ENCODE measurements around the gene BANP. TPM values are rescaled to one million over a fixed set of nuclear protein-coding genes. Genes with fewer than 3 reads are reported as not detected.

BANP gene
- total and polyA plus RNA-seq, 11 donors: 7.2 to 20.7 (median 13.3) TPM

GRCh38 chr16:87918866-87919680, 32.2 kb upstream of the BANP start:
- peak overlapping the region in 2 of 12 donors; percentile 19 to 30 for H3K27ac ChIP-seq
- no peaks in the 10 kb centered on the region for H3K9me3 ChIP-seq
- WGBS, 4 donors: 53 to 66% (median 62%) methylated on average over 24 to 37 of the region's 37 CpGs
- intact Hi-C loops (cut with DNase I): no loop called here
- peak overlapping the region in 4 of 12 donors; percentile 2 to 26 (median 20) for H3K4me3 ChIP-seq
- TF ChIP-seq POLR2A (IDR thresholded peaks at IDR 0.05) (no peak), CTCF (IDR thresholded peaks at IDR 0.05) (no peak)
- peak; percentile 4 to 62 (median 24) for ATAC-seq
- DNase-seq: peak; percentile 47 to 79 (median 67)
- no peaks in the 10 kb centered on the region for H3K27me3 ChIP-seq
- no peaks in the 10 kb centered on the region for H3K36me3 ChIP-seq
- peaks cover 0 to 23% (median 2%) of the 10 kb centered on the region in 12 donors for H3K4me1 ChIP-seq

- ATAC-seq: no peak
- DNase-seq: no peak
- no peak for TF ChIP-seq POLR2A (IDR thresholded peaks at IDR 0.05)
- TF ChIP-seq CTCF (IDR thresholded peaks at IDR 0.05): no peak
- intact Hi-C loops (cut with DNase I): no loop called here
- no peaks in the 10 kb centered on the region for H3K9me3 ChIP-seq
- H3K4me1 ChIP-seq: peaks cover 0 to 23% (median 2%) of the 10 kb centered on the region in 12 donors
- H3K27me3 ChIP-seq: no peaks in the 10 kb centered on the region
- H3K27ac ChIP-seq: no peak overlapping the region
- 81 to 92% (median 84%) methylated on average over 10 of the region's 10 CpGs for WGBS, 4 donors
- no peaks in the 10 kb centered on the region for H3K36me3 ChIP-seq
- no peak overlapping the region for H3K4me3 ChIP-seq
Observed at GRCh38 chr16:87919681-87919994, 31.6 kb upstream of the BANP start.

- peaks cover 0 to 23% (median 4%) of the 10 kb centered on the region in 12 donors for H3K4me1 ChIP-seq
- no peak overlapping the region for H3K27ac ChIP-seq
- no peaks in the 10 kb centered on the region for H3K9me3 ChIP-seq
- no peak overlapping the region for H3K4me3 ChIP-seq
- ATAC-seq (no peak), DNase-seq (no peak)
- H3K27me3 ChIP-seq: no peaks in the 10 kb centered on the region
- TF ChIP-seq CTCF (IDR thresholded peaks at IDR 0.05): no peak
- TF ChIP-seq POLR2A (IDR thresholded peaks at IDR 0.05): no peak
- intact Hi-C loops (cut with DNase I): no loop called here
- no peaks in the 10 kb centered on the region for H3K36me3 ChIP-seq
- 73 to 77% (median 74%) methylated on average over 13 of the region's 13 CpGs for WGBS, 4 donors
Observed at GRCh38 chr16:87921236-87921773, 29.9 kb upstream of the BANP start.

- no peak overlapping the region for H3K4me3 ChIP-seq
- H3K27me3 ChIP-seq: peaks cover 0 to 4% (median 0%) of the 10 kb centered on the region in 9 donors
- H3K9me3 ChIP-seq: no peaks in the 10 kb centered on the region
- TF ChIP-seq POLR2A (IDR thresholded peaks at IDR 0.05) (no peak), CTCF (IDR thresholded peaks at IDR 0.05) (no peak)
- DNase-seq (peak; percentile 58 to 85 (median 71)), ATAC-seq (peak; percentile 45 to 76 (median 66))
- intact Hi-C loops (cut with DNase I): no loop called here
- no peaks in the 10 kb centered on the region for H3K36me3 ChIP-seq
- 43 to 55% (median 47%) methylated on average over 14 of the region's 14 CpGs for WGBS, 4 donors
- peaks cover 0 to 23% (median 4%) of the 10 kb centered on the region in 12 donors for H3K4me1 ChIP-seq
- H3K27ac ChIP-seq: peak overlapping the region in 1 of 12 donors; percentile 9
Observed at GRCh38 chr16:87922250-87922871, 28.9 kb upstream of the BANP start.

Measured in heart left ventricle (tissue), 16 donors.